ENCODE measurements around the gene CDK6.

DNA sequence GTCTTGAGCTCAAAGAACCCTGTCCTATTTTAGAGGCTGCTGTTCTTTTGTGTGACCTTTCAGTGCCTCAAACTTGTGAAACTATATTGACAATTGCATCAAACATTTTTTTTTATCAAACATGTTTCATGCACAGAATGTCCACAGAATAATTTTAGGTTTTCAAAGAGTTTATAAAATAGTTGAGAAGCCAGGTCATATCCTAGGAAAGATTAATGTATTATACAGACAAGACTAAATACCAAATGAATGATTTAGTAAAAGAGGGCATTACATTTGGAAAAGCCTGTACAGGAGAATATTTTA, 67.0 kb downstream of the CDK6 start:
- TF ChIP-seq, protein P1, sequence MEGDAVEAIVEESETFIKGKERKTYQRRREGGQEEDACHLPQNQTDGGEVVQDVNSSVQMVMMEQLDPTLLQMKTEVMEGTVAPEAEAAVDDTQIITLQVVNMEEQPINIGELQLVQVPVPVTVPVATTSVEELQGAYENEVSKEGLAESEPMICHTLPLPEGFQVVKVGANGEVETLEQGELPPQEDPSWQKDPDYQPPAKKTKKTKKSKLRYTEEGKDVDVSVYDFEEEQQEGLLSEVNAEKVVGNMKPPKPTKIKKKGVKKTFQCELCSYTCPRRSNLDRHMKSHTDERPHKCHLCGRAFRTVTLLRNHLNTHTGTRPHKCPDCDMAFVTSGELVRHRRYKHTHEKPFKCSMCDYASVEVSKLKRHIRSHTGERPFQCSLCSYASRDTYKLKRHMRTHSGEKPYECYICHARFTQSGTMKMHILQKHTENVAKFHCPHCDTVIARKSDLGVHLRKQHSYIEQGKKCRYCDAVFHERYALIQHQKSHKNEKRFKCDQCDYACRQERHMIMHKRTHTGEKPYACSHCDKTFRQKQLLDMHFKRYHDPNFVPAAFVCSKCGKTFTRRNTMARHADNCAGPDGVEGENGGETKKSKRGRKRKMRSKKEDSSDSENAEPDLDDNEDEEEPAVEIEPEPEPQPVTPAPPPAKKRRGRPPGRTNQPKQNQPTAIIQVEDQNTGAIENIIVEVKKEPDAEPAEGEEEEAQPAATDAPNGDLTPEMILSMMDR (conservative IDR thresholded peaks at IDR 0.05; ENCODE audit: low read depth, low read length): no peak
- TF ChIP-seq EZH2 (IDR thresholded peaks at IDR 0.05; ENCODE audit: borderline replicate concordance, low read depth, low read length, poor library complexity, severe bottlenecking): no peak

All from A673 (cell line).